GM18951 (cell line): Measurements from ENCODE around the gene CC2D2A.

Source experiments
- POLR2A ChIP-seq: IDR thresholded peaks from 4 replicates; pipeline ENCODE4 v1.6.1; 2011; ENCODE audit warnings: mild to moderate bottlenecking; ENCODE audit not compliant: insufficient read length, insufficient read depth; ENCODE audit errors: extremely low read depth
- in situ Hi-C: fragments of 300-500 bp; cut with MboI; formaldehyde crosslinking; loops from one replicate; pipeline ENCODE4 v1.12.0; 2022; ENCODE audit warnings: low sequenced_read_pairs, mixed read lengths, inconsistent platforms; ENCODE audit not compliant: unreplicated experiment

CC2D2A gene

GRCh38 chr4:15563871-15564270 lies 94.2 kb downstream of the CC2D2A start:
- TF ChIP-seq POLR2A, result no peak
- in situ Hi-C loops, result no loop called here

- in situ Hi-C loops, result no loop called here
- TF ChIP-seq POLR2A, result no peak
Observed at GRCh38 chr4:15568821-15569220, 99.1 kb downstream of the CC2D2A start.

- no peak for TF ChIP-seq POLR2A
- in situ Hi-C loops, result no loop called here
Observed at GRCh38 chr4:15569746-15570145, 100.1 kb downstream of the CC2D2A start.

GRCh38 chr4:15575966-15576365 lies 106.3 kb downstream of the CC2D2A start:
- in situ Hi-C loops, result no loop called here
- no peak for TF ChIP-seq POLR2A

- no peak for TF ChIP-seq POLR2A
- in situ Hi-C loops, result no loop called here
Observed at GRCh38 chr4:15577508-15577907, 107.8 kb downstream of the CC2D2A start.

GRCh38 chr4:15584785-15585184 lies 115.1 kb downstream of the CC2D2A start:
- TF ChIP-seq POLR2A, result no peak
- in situ Hi-C loops, result no loop called here

- TF ChIP-seq POLR2A, result no peak
- in situ Hi-C loops, result no loop called here
Observed at GRCh38 chr4:15585331-15585730, 115.6 kb downstream of the CC2D2A start.

GRCh38 chr4:15586066-15586465 lies 116.4 kb downstream of the CC2D2A start:
- in situ Hi-C loops, result no loop called here
- no peak for TF ChIP-seq POLR2A

- TF ChIP-seq POLR2A, result no peak
- in situ Hi-C loops, result no loop called here
Observed at GRCh38 chr4:15587649-15588048, 118.0 kb downstream of the CC2D2A start.

GRCh38 chr4:15592799-15593198 lies 123.1 kb downstream of the CC2D2A start:
- in situ Hi-C loops, result no loop called here
- no peak for TF ChIP-seq POLR2A

- no peak for TF ChIP-seq POLR2A
- in situ Hi-C loops, result no loop called here
Observed at GRCh38 chr4:15598644-15599043, 129.0 kb downstream of the CC2D2A start.

GRCh38 chr4:15600176-15600575 lies 130.5 kb downstream of the CC2D2A start:
- no peak for TF ChIP-seq POLR2A
- in situ Hi-C loops, result no loop called here

- TF ChIP-seq POLR2A, result no peak
- in situ Hi-C loops, result no loop called here
Observed at GRCh38 chr4:15601862-15602261, 132.2 kb downstream of the CC2D2A start.

GRCh38 chr4:15605537-15605936 lies 135.9 kb downstream of the CC2D2A start:
- TF ChIP-seq POLR2A, result no peak
- in situ Hi-C loops, result no loop called here

- no peak for TF ChIP-seq POLR2A
- in situ Hi-C loops, result no loop called here
Observed at GRCh38 chr4:15610855-15611254, 141.2 kb downstream of the CC2D2A start.
